ENCODE data around the gene CACNA1H.

The CACNA1H gene

GRCh38 chr16:1216296-1216619 lies 63.4 kb downstream of the CACNA1H start:
- WGBS, 2 experiments (ENCODE audit: insufficient coverage in 2 of 2) = 92 to 93% methylated on average over 10 to 12 of the region's 12 CpGs
- Histone ChIP-seq H3K36me3 (ENCODE audit: control insufficient read depth, insufficient read depth, low read length) (no peaks in the 10 kb centered on the region), H3K4me3 (ENCODE audit: extremely low read depth, insufficient read depth, low read length, poor library complexity, severe bottlenecking) (no peak overlapping the region), H3K27ac (ENCODE audit: low read depth, low read length, severe bottlenecking) (no peak overlapping the region), H3K9me3 (ENCODE audit: control insufficient read depth, low read length) (no peaks in the 10 kb centered on the region), H3K4me1 (ENCODE audit: control insufficient read depth, insufficient read depth, low read length, poor library complexity, severe bottlenecking) (no peaks in the 10 kb centered on the region)

- H3K9me3 ChIP-seq (ENCODE audit: control insufficient read depth, low read length) = no peaks in the 10 kb centered on the region
- no peak overlapping the region for H3K4me3 ChIP-seq (ENCODE audit: extremely low read depth, insufficient read depth, low read length, poor library complexity, severe bottlenecking)
- 90 to 94% methylated on average over 23 to 30 of the region's 32 CpGs for WGBS, 2 experiments (ENCODE audit: insufficient coverage in 2 of 2)
- no peaks in the 10 kb centered on the region for H3K4me1 ChIP-seq (ENCODE audit: control insufficient read depth, insufficient read depth, low read length, poor library complexity, severe bottlenecking)
- no peaks in the 10 kb centered on the region for H3K36me3 ChIP-seq (ENCODE audit: control insufficient read depth, insufficient read depth, low read length)
- no peak overlapping the region for H3K27ac ChIP-seq (ENCODE audit: low read depth, low read length, severe bottlenecking)
Measured at GRCh38 chr16:1216681-1217400, 63.9 kb downstream of the CACNA1H start.

- H3K4me3 ChIP-seq (ENCODE audit: extremely low read depth, insufficient read depth, low read length, poor library complexity, severe bottlenecking) = no peak overlapping the region
- no peaks in the 10 kb centered on the region for H3K36me3 ChIP-seq (ENCODE audit: control insufficient read depth, insufficient read depth, low read length)
- H3K9me3 ChIP-seq (ENCODE audit: control insufficient read depth, low read length) = no peaks in the 10 kb centered on the region
- WGBS, 2 experiments (ENCODE audit: insufficient coverage in 2 of 2) = 93 to 95% methylated on average over 18 to 24 of the region's 24 CpGs
- H3K27ac ChIP-seq (ENCODE audit: low read depth, low read length, severe bottlenecking) = no peak overlapping the region
- H3K4me1 ChIP-seq (ENCODE audit: control insufficient read depth, insufficient read depth, low read length, poor library complexity, severe bottlenecking) = no peaks in the 10 kb centered on the region
Measured at GRCh38 chr16:1217526-1217925, 64.6 kb downstream of the CACNA1H start.

- Histone ChIP-seq H3K4me1 (ENCODE audit: control insufficient read depth, insufficient read depth, low read length, poor library complexity, severe bottlenecking) (no peaks in the 10 kb centered on the region), H3K36me3 (ENCODE audit: control insufficient read depth, insufficient read depth, low read length) (no peaks in the 10 kb centered on the region), H3K4me3 (ENCODE audit: extremely low read depth, insufficient read depth, low read length, poor library complexity, severe bottlenecking) (no peak overlapping the region), H3K9me3 (ENCODE audit: control insufficient read depth, low read length) (no peaks in the 10 kb centered on the region), H3K27ac (ENCODE audit: low read depth, low read length, severe bottlenecking) (no peak overlapping the region)
- WGBS, 2 experiments (ENCODE audit: insufficient coverage in 2 of 2) = 93 to 95% methylated on average over 43 to 44 of the region's 49 CpGs
Measured at GRCh38 chr16:1218061-1218929, 65.4 kb downstream of the CACNA1H start.

GRCh38 chr16:1218930-1219611 lies 66.2 kb downstream of the CACNA1H start:
- H3K4me3 ChIP-seq (ENCODE audit: extremely low read depth, insufficient read depth, low read length, poor library complexity, severe bottlenecking) = no peak overlapping the region
- H3K36me3 ChIP-seq (ENCODE audit: control insufficient read depth, insufficient read depth, low read length) = no peaks in the 10 kb centered on the region
- H3K4me1 ChIP-seq (ENCODE audit: control insufficient read depth, insufficient read depth, low read length, poor library complexity, severe bottlenecking) = no peaks in the 10 kb centered on the region
- WGBS, 2 experiments (ENCODE audit: insufficient coverage in 2 of 2) = 88 to 92% methylated on average over 21 to 23 of the region's 24 CpGs
- H3K27ac ChIP-seq (ENCODE audit: low read depth, low read length, severe bottlenecking) = no peak overlapping the region
- no peaks in the 10 kb centered on the region for H3K9me3 ChIP-seq (ENCODE audit: control insufficient read depth, low read length)

- H3K9me3 ChIP-seq (ENCODE audit: control insufficient read depth, low read length) = no peaks in the 10 kb centered on the region
- WGBS, 2 experiments (ENCODE audit: insufficient coverage in 2 of 2) = 95 to 96% methylated on average over 46 to 51 of the region's 55 CpGs
- no peaks in the 10 kb centered on the region for H3K36me3 ChIP-seq (ENCODE audit: control insufficient read depth, insufficient read depth, low read length)
- H3K4me1 ChIP-seq (ENCODE audit: control insufficient read depth, insufficient read depth, low read length, poor library complexity, severe bottlenecking) = no peaks in the 10 kb centered on the region
- no peak overlapping the region for H3K27ac ChIP-seq (ENCODE audit: low read depth, low read length, severe bottlenecking)
- H3K4me3 ChIP-seq (ENCODE audit: extremely low read depth, insufficient read depth, low read length, poor library complexity, severe bottlenecking) = no peak overlapping the region
Measured at GRCh38 chr16:1220098-1220728, 67.3 kb downstream of the CACNA1H start.

GRCh38 chr16:1220841-1221627 lies 68.1 kb downstream of the CACNA1H start:
- Histone ChIP-seq H3K27ac (ENCODE audit: low read depth, low read length, severe bottlenecking) (no peak overlapping the region), H3K9me3 (ENCODE audit: control insufficient read depth, low read length) (no peaks in the 10 kb centered on the region), H3K4me3 (ENCODE audit: extremely low read depth, insufficient read depth, low read length, poor library complexity, severe bottlenecking) (no peak overlapping the region), H3K36me3 (ENCODE audit: control insufficient read depth, insufficient read depth, low read length) (no peaks in the 10 kb centered on the region), H3K4me1 (ENCODE audit: control insufficient read depth, insufficient read depth, low read length, poor library complexity, severe bottlenecking) (no peaks in the 10 kb centered on the region)
- WGBS, 2 experiments (ENCODE audit: insufficient coverage in 2 of 2) = 93 to 94% methylated on average over 43 to 46 of the region's 48 CpGs

- Histone ChIP-seq H3K4me1 (ENCODE audit: control insufficient read depth, insufficient read depth, low read length, poor library complexity, severe bottlenecking) (no peaks in the 10 kb centered on the region), H3K27ac (ENCODE audit: low read depth, low read length, severe bottlenecking) (no peak overlapping the region), H3K4me3 (ENCODE audit: extremely low read depth, insufficient read depth, low read length, poor library complexity, severe bottlenecking) (no peak overlapping the region), H3K36me3 (ENCODE audit: control insufficient read depth, insufficient read depth, low read length) (no peaks in the 10 kb centered on the region), H3K9me3 (ENCODE audit: control insufficient read depth, low read length) (no peaks in the 10 kb centered on the region)
- whole genome bisulfite sequencing, 2 experiments (ENCODE audit: insufficient coverage in 2 of 2) = 92 to 95% methylated on average over 37 to 38 of the region's 40 CpGs
Measured at GRCh38 chr16:1221628-1222552, 69.0 kb downstream of the CACNA1H start.

- Histone ChIP-seq H3K27ac (ENCODE audit: low read depth, low read length, severe bottlenecking) (no peak overlapping the region), H3K36me3 (ENCODE audit: control insufficient read depth, insufficient read depth, low read length) (no peaks in the 10 kb centered on the region), H3K9me3 (ENCODE audit: control insufficient read depth, low read length) (no peaks in the 10 kb centered on the region), H3K4me1 (ENCODE audit: control insufficient read depth, insufficient read depth, low read length, poor library complexity, severe bottlenecking) (no peaks in the 10 kb centered on the region), H3K4me3 (ENCODE audit: extremely low read depth, insufficient read depth, low read length, poor library complexity, severe bottlenecking) (no peak overlapping the region)
- WGBS, 2 experiments (ENCODE audit: insufficient coverage in 2 of 2) = 87 to 89% methylated on average over 18 to 25 of the region's 25 CpGs
Measured at GRCh38 chr16:1222553-1223354, 69.8 kb downstream of the CACNA1H start.

Measured in mesodermal cell (in vitro differentiated cells).